Activated CD8-positive, alpha-beta memory T cell treated with anti-CD3 and anti-CD28 coated beads, Interleukin-2, amount 10 ng/mL, durations not matched to agents 7 days and 5 days (primary cell): ENCODE data around the gene CEND1. TPM values are rescaled to one million over a fixed set of nuclear protein-coding genes. Genes with fewer than 3 reads are reported as not detected.

ENCODE experiments used
- ATAC-seq: fragments of 150-1000 bp; cut with Tn5 transposase; one replicate; pipeline ENCODE4 v1.10.0; 2021; ENCODE audit warnings: moderate library complexity
- CTCF ChIA-PET: fragments of 350-600 bp; sonication (Branson Sonifier 250); formaldehyde crosslinking; loops from one replicate; lab custom pipeline; 2021; ENCODE audit warnings: antibody characterized with exemption; lab: Charles Lee
- DNase-seq: peaks from one replicate; pipeline ENCODE4 v3.0.0-alpha.2; 2020
- H3K27ac Mint-ChIP-seq: one replicate; pipeline ENCODE4 v1.8.0; 2021; ENCODE audit warnings: mild to moderate bottlenecking, mixed read lengths
- H3K27me3 Mint-ChIP-seq: one replicate; pipeline ENCODE4 v1.8.0; 2021; ENCODE audit warnings: mixed read lengths
- H3K36me3 Mint-ChIP-seq: one replicate; pipeline ENCODE4 v1.8.0; 2021; ENCODE audit warnings: mild to moderate bottlenecking, mixed read lengths
- H3K4me1 Mint-ChIP-seq: one replicate; pipeline ENCODE4 v1.8.0; 2021; ENCODE audit warnings: mixed read lengths
- H3K4me3 Mint-ChIP-seq: one replicate; pipeline ENCODE4 v1.8.0; 2021; ENCODE audit warnings: mild to moderate bottlenecking, moderate library complexity, mixed read lengths
- H3K9me3 Mint-ChIP-seq: one replicate; pipeline ENCODE4 v1.8.0; 2022; ENCODE audit warnings: low read depth, mixed read lengths
- total RNA-seq, 2 experiments: library from RNA; stranded (reverse); gene quantifications; one replicate each; pipeline ENCODE4 v1.2.3, GENCODE V29; 2021

The CEND1 gene
- total RNA-seq, 2 experiments from 2014 or later = 1.3 to 3.7 TPM

DNA sequence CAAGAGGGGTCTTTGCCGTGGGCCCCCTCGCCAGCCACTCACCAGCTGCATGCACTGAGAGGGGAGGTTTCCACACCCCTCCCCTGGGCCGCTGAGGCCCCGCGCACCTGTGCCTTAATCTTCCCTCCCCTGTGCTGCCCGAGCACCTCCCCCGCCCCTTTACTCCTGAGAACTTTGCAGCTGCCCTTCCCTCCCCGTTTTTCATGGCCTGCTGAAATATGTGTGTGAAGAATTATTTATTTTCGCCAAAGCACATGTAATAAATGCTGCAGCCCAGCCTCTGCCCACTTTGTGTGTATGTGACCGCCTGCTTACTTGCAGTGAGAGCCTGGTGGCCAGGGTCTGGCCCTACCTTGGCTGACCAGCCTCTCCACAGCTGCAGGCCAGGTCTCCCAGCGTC, 35.1 kb upstream of the CEND1 start:
- ATAC-seq = no peak
- peaks cover 29% of the 10 kb centered on the region for H3K4me1 Mint-ChIP-seq
- H3K27ac Mint-ChIP-seq = no peak overlapping the region

GRCh38 chr11:824292-824880, 34.5 kb upstream of the CEND1 start:
- no peak overlapping the region for H3K27ac Mint-ChIP-seq
- no peaks in the 10 kb centered on the region for H3K36me3 Mint-ChIP-seq
- DNase-seq = no peak
- H3K9me3 Mint-ChIP-seq = no peaks in the 10 kb centered on the region
- ATAC-seq = no peak
- no peak overlapping the region for H3K4me3 Mint-ChIP-seq
- peaks cover 16% of the 10 kb centered on the region for H3K27me3 Mint-ChIP-seq
- CTCF ChIA-PET = interaction anchor here (2.3 kb wide), 1 partner anchor 13 kb away, joined by 9 read pairs; no protein-coding TSS in a partner anchor
- H3K4me1 Mint-ChIP-seq = peaks cover 29% of the 10 kb centered on the region

More for the DNA sequence above, 35.1 kb upstream of the CEND1 start:
- H3K27me3 Mint-ChIP-seq = peaks cover 22% of the 10 kb centered on the region
- no peak for DNase-seq
- no peaks in the 10 kb centered on the region for H3K36me3 Mint-ChIP-seq
- CTCF ChIA-PET = interaction anchor here (1.2 to 2.3 kb wide), 2 partner anchors 14 to 226 kb away, joined by 3 to 9 read pairs; no protein-coding TSS in a partner anchor
- no peak overlapping the region for H3K4me3 Mint-ChIP-seq
- no peaks in the 10 kb centered on the region for H3K9me3 Mint-ChIP-seq

- H3K4me3 Mint-ChIP-seq = no peak overlapping the region
- ATAC-seq = no peak
- peaks cover 24% of the 10 kb centered on the region for H3K4me1 Mint-ChIP-seq
- H3K9me3 Mint-ChIP-seq = no peaks in the 10 kb centered on the region
- CTCF ChIA-PET = no interaction called here
- H3K27ac Mint-ChIP-seq = no peak overlapping the region
- DNase-seq = no peak
- peaks cover 9% of the 10 kb centered on the region for H3K27me3 Mint-ChIP-seq
- H3K36me3 Mint-ChIP-seq = no peaks in the 10 kb centered on the region
Measured at GRCh38 chr11:823441-824291, 33.8 kb upstream of the CEND1 start.

DNA sequence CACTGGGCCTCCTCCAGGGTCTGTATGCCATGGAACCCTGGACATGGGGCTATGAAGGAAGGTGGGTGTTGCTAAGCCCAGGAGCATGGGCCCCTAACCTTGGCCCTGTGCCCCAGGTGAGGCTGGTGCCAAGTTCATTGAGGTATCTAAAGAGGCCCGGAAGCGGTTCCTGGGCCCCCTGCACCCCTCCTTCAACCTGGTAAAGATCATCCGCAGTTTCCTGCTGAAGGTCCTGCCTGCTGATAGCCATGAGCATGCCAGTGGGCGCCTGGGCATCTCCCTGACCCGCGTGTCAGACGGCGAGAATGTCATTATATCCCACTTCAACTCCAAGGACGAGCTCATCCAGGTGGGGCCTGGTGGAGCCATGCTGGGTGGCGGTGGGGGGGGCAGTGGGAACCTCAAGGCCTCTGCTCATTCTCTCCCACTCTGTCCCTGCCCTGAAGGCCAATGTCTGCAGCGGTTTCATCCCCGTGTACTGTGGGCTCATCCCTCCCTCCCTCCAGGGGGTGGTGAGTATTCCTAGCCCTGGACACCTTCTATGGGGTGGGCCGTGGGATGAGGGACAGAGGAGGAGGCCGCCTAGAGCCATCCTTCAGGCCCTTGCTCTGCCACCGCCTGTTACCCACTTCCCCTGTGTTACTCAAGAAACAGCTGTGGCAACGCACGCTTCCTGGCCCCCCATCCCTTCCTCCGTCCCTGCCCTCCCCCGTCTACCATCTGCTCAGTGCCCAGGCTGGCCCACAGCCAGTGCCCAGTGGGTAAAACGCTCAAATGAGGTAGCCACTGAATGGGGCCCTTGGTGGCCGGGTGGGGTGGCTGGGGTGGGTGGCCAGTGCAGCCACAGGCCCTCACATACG, 31.9 kb upstream of the CEND1 start:
- peaks cover 17% of the 10 kb centered on the region for H3K4me1 Mint-ChIP-seq
- H3K36me3 Mint-ChIP-seq = no peaks in the 10 kb centered on the region
- H3K9me3 Mint-ChIP-seq = no peaks in the 10 kb centered on the region
- no peak overlapping the region for H3K27ac Mint-ChIP-seq
- H3K4me3 Mint-ChIP-seq = no peak overlapping the region
- ATAC-seq (no peak), DNase-seq (no peak)
- CTCF ChIA-PET = interaction anchor here (0.9 kb wide), 1 partner anchor 13 kb away, joined by 3 read pairs; no protein-coding TSS in a partner anchor
- H3K27me3 Mint-ChIP-seq = no peaks in the 10 kb centered on the region

DNA sequence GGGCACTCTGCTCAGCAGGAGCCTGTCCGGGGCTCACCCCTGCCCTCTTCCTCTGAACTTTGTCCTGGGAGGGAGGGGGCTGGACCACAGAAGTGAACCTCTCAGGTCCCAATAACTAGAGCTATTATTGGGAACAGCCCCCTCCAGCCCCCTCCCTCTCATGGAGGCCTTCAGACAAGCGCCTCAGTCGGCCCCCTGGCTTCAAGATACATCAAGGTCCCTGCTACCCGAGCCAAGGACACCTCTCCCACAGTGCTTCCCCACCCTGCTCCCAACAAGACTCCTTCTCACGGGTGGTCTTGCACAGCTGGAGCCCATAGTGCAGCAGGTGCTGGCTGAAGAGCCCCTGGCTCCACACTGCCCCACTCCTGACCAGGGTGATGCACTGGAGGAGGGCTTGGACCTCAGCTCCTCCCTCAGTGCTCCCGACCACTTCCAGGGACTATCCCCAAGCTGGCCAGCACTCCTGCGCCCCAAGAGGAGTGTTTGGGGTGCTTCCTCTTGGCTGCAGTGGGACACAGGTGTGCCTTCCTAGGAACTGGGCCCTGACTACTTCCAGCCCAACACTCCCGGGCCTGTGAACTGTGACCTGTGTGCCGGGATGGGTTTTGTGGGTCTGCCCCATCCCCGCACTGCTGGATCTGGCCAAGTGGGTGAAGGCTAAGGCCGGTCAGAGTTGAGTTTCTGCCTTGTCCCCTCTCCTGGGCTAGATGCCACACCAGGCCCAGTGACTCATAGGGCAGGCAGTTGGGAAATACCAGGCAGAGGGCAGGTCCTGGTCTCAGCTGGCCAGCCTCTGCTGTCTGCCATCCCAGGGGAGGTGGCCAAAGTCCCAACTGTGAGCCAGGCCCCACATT, 31.0 kb upstream of the CEND1 start:
- CTCF ChIA-PET = interaction anchor here (0.7 to 1.8 kb wide), 3 partner anchors 9 to 18 kb away, joined by 3 to 12 read pairs (median 5); partner anchors contain the start of gene RPLP2
- no peaks in the 10 kb centered on the region for H3K36me3 Mint-ChIP-seq
- ATAC-seq = no peak
- H3K27ac Mint-ChIP-seq = peak overlapping the region; percentile 65
- H3K9me3 Mint-ChIP-seq = no peaks in the 10 kb centered on the region
- peak overlapping the region; percentile 73 for H3K4me3 Mint-ChIP-seq
- peaks cover 12% of the 10 kb centered on the region for H3K4me1 Mint-ChIP-seq
- H3K27me3 Mint-ChIP-seq = no peaks in the 10 kb centered on the region
- DNase-seq = no peak

- no peaks in the 10 kb centered on the region for H3K9me3 Mint-ChIP-seq
- H3K4me3 Mint-ChIP-seq = peak overlapping the region; percentile 73
- peaks cover 12% of the 10 kb centered on the region for H3K4me1 Mint-ChIP-seq
- ATAC-seq (peak; percentile 77), DNase-seq (peak; percentile 97)
- no peaks in the 10 kb centered on the region for H3K36me3 Mint-ChIP-seq
- no peaks in the 10 kb centered on the region for H3K27me3 Mint-ChIP-seq
- H3K27ac Mint-ChIP-seq = peak overlapping the region; percentile 78
- CTCF ChIA-PET = interaction anchor here (0.7 to 2.8 kb wide), 7 partner anchors 10 to 231 kb away, joined by 3 to 12 read pairs (median 3); partner anchors contain the start of genes POLR2L, RPLP2 and TSPAN4
Measured at GRCh38 chr11:819943-820649, 30.2 kb upstream of the CEND1 start.

GRCh38 chr11:819129-819931, 29.4 kb upstream of the CEND1 start:
- ATAC-seq (peak; percentile 81), DNase-seq (peak; percentile 94)
- CTCF ChIA-PET = interaction anchor here (0.8 to 2.8 kb wide), 7 partner anchors 9 to 232 kb away, joined by 3 to 12 read pairs (median 5); partner anchors contain the start of genes CRACR2B, POLR2L, RPLP2 and TSPAN4
- no peaks in the 10 kb centered on the region for H3K9me3 Mint-ChIP-seq
- H3K4me1 Mint-ChIP-seq = peaks cover 12% of the 10 kb centered on the region
- peak overlapping the region; percentile 73 for H3K4me3 Mint-ChIP-seq
- peak overlapping the region; percentile 78 for H3K27ac Mint-ChIP-seq
- H3K36me3 Mint-ChIP-seq = no peaks in the 10 kb centered on the region
- no peaks in the 10 kb centered on the region for H3K27me3 Mint-ChIP-seq

DNA sequence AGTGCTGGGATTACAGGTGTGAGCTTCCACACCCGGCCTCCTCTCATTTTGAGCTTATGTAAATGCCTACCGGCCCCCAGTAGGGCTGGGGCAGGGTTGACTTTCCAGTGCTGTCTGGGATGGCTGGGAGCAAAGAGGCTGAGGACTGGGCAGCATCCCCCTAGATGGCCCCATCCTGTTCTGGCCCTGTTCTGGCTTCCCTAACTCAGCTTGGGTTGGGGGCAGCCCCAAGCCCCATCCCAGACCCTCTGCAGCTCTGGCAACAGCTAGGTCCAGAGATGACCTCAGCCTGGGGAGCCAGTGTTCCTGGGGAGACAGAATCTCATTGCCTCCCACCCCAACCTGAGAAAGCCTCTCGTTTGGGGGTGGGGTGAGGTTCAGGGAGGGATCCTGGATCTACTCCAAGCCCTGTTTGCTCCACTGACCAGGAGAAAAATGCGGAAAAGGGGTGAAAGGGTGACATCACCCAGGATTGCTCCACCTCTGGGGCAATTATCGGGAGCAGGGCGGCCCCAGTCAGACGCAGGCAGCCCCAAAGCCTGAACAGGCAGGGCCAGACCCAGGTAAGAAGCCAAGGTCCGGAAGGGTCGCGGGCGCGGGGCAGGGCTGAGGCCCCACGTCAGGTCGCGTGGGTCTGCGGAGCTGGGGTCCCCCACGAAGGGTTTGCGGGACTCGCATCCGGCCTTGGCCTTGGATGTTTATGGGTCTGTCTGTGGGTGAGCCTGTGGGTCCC, 28.7 kb upstream of the CEND1 start, which contains the start of gene PNPLA2:
Gene PNPLA2, plus strand, starts transcription at position 519 of the 733 bp plus-strand sequence. CDS start 805 bp downstream, outside the sequence.
- CTCF ChIA-PET = interaction anchor here (1.2 to 2.8 kb wide), 7 partner anchors 10 to 233 kb away, joined by 3 to 12 read pairs (median 5); partner anchors contain the start of genes CRACR2B, POLR2L, RPLP2 and TSPAN4
- H3K36me3 Mint-ChIP-seq = peaks cover 3% of the 10 kb centered on the region
- ATAC-seq (no peak), DNase-seq (peak; percentile 56)
- H3K4me3 Mint-ChIP-seq = peak within 1 kb of the TSS; percentile 73
- no peaks in the 10 kb centered on the region for H3K27me3 Mint-ChIP-seq
- peaks cover 12% of the 10 kb centered on the region for H3K4me1 Mint-ChIP-seq
- no peaks in the 10 kb centered on the region for H3K9me3 Mint-ChIP-seq
- H3K27ac Mint-ChIP-seq = peak within 1 kb of the TSS; percentile 78

GRCh38 chr11:816433-816779, 26.5 kb upstream of the CEND1 start:
- CTCF ChIA-PET = interaction anchor here (0.9 to 1.1 kb wide), 2 partner anchors 10 to 24 kb away, joined by 3 to 4 read pairs; no protein-coding TSS in a partner anchor
- Mint-ChIP-seq H3K27ac (no peak overlapping the region), H3K27me3 (no peaks in the 10 kb centered on the region), H3K36me3 (peaks cover 18% of the 10 kb centered on the region), H3K9me3 (no peaks in the 10 kb centered on the region), H3K4me3 (no peak overlapping the region), H3K4me1 (peaks cover 23% of the 10 kb centered on the region)
- no peak for DNase-seq
- ATAC-seq = no peak

GRCh38 chr11:815675-816432, 26.0 kb upstream of the CEND1 start:
- CTCF ChIA-PET = interaction anchor here (0.9 to 1.1 kb wide), 2 partner anchors 10 to 25 kb away, joined by 3 to 4 read pairs; no protein-coding TSS in a partner anchor
- H3K36me3 Mint-ChIP-seq = peaks cover 24% of the 10 kb centered on the region
- H3K9me3 Mint-ChIP-seq = no peaks in the 10 kb centered on the region
- ATAC-seq = no peak
- H3K27me3 Mint-ChIP-seq = no peaks in the 10 kb centered on the region
- H3K4me3 Mint-ChIP-seq = no peak overlapping the region
- H3K4me1 Mint-ChIP-seq = peaks cover 24% of the 10 kb centered on the region
- H3K27ac Mint-ChIP-seq = no peak overlapping the region
- no peak for DNase-seq
